ENCODE measurements around the gene PRPSAP1. TPM values are rescaled to one million over a fixed set of nuclear protein-coding genes. Genes with fewer than 3 reads are reported as not detected.

Gene PRPSAP1
- polyA plus RNA-seq, 1 of the 3 experiments (the other 2 are of a cell fraction): 118 TPM

DNA sequence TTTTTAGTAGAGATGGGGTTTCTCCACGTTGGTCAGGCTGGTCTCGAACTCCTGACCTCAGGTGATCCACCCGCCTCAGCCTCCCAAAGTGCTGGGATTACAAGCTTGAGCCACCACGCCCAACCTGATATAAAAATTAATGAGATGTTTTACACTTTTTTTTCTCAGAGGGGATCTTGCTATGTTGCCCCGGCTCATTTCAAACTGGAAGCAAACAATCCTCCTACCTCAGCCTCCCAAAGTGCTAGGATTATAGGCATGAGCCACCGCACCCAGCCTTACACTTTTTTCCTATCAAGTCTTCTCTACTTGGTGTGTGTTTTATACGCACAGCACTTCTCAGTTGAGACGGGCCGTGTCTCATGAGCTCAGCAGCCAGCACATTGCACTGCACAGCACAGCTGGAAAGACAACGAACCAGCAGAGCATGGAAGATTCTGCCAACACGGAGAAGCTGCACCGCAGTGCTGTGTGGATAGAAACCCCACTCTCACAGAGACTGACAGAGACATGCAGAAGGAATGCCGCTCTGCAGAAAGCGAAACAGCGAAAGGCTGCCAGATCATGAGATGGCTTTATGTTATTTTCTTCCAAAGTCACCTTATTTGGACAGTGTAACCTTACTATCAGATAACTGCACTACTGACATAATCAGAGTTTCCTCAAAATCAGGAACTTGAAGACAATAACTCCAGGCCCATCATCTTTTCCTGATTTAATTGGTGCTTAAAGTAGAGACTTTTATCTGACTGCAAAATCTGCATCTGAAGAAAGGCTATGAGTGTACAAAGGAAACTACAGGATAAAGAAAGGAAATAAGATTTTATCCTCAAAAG lies 39.1 kb downstream of the PRPSAP1 start:
- ChIA-PET CTCF (interaction anchor here (0.8 to 5.9 kb wide), 8 partner anchors 13 to 191 kb away, joined by 3 to 56 read pairs (median 4); partner anchors contain the start of gene SPHK1), POLR2A (no interaction called here)
- no peak for DNase-seq
- no peaks in the 10 kb centered on the region for H3K9me3 ChIP-seq
- no peak overlapping the region for H3K4me3 ChIP-seq (ENCODE audit: low read depth in 2 of 2, low read length in 1 of 2)
- H3K9me2 ChIP-seq: no peaks in the 10 kb centered on the region
- H4K20me1 ChIP-seq (ENCODE audit: insufficient read depth): peaks cover 8% of the 10 kb centered on the region; the same call in 1 of the 2 replicates
- peaks cover 0 to 7% of the 10 kb centered on the region in 2 experiments; a peak in 1 of 4 replicates for H3K4me1 ChIP-seq (ENCODE audit: control insufficient read depth in 1 of 2, insufficient read depth in 2 of 2, low read depth in 1 of 2, low read length in 1 of 2)
- no peak overlapping the region for H3K9ac ChIP-seq
- peak overlapping the region in 1 of 2 experiments; percentile 26; a peak in 1 of 4 replicates for H3K27ac ChIP-seq (ENCODE audit: low read depth in 2 of 2, low read length in 1 of 2)
- H3K27me3 ChIP-seq (ENCODE audit: insufficient read depth): no peaks in the 10 kb centered on the region
- peaks cover 10% of the 10 kb centered on the region for H3F3A ChIP-seq (replicated peaks; ENCODE audit: insufficient read depth)
- TF ChIP-seq TCF12 (IDR thresholded peaks at IDR 0.05): no peak
- TF ChIP-seq RXRA (IDR thresholded peaks at IDR 0.05; ENCODE audit: borderline replicate concordance, low read depth): no peak
- TF ChIP-seq SMC3 (IDR thresholded peaks at IDR 0.05; ENCODE audit: low read depth, low read length): no peak
- TF ChIP-seq, protein P1, sequence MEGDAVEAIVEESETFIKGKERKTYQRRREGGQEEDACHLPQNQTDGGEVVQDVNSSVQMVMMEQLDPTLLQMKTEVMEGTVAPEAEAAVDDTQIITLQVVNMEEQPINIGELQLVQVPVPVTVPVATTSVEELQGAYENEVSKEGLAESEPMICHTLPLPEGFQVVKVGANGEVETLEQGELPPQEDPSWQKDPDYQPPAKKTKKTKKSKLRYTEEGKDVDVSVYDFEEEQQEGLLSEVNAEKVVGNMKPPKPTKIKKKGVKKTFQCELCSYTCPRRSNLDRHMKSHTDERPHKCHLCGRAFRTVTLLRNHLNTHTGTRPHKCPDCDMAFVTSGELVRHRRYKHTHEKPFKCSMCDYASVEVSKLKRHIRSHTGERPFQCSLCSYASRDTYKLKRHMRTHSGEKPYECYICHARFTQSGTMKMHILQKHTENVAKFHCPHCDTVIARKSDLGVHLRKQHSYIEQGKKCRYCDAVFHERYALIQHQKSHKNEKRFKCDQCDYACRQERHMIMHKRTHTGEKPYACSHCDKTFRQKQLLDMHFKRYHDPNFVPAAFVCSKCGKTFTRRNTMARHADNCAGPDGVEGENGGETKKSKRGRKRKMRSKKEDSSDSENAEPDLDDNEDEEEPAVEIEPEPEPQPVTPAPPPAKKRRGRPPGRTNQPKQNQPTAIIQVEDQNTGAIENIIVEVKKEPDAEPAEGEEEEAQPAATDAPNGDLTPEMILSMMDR (IDR thresholded peaks at IDR 0.05): no peak
- TF ChIP-seq FOXM1 (IDR thresholded peaks at IDR 0.05; ENCODE audit: low read depth): no peak
- TF ChIP-seq POLR2AphosphoS5 (IDR thresholded peaks at IDR 0.05; ENCODE audit: low read depth, low read length): no peak
- TF ChIP-seq, protein P2, sequence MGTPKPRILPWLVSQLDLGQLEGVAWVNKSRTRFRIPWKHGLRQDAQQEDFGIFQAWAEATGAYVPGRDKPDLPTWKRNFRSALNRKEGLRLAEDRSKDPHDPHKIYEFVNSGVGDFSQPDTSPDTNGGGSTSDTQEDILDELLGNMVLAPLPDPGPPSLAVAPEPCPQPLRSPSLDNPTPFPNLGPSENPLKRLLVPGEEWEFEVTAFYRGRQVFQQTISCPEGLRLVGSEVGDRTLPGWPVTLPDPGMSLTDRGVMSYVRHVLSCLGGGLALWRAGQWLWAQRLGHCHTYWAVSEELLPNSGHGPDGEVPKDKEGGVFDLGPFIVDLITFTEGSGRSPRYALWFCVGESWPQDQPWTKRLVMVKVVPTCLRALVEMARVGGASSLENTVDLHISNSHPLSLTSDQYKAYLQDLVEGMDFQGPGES (IDR thresholded peaks at IDR 0.05; ENCODE audit: low read depth, low read length): no peak
- H2AFZ ChIP-seq (ENCODE audit: low read depth): no peak overlapping the region
- H3K4me2 ChIP-seq: 0 out of 2 replicates have a peak overlapping the region, but pooled peaks have one; percentile 1
- 91% methylated on average over 15 of the region's 15 CpGs for WGBS (ENCODE audit: low lambda C conversion rate)
- peaks cover 45 to 48% of the 10 kb centered on the region in 2 experiments for H3K36me3 ChIP-seq (replicated peaks in 1 of 2; ENCODE audit: control insufficient read depth in 1 of 2, insufficient read depth in 2 of 2, low read length in 1 of 2)
- H3K79me2 ChIP-seq (ENCODE audit: insufficient read depth): 0 out of 2 replicates have a peak, but pooled peaks cover 2% of the 10 kb centered on the region

DNA sequence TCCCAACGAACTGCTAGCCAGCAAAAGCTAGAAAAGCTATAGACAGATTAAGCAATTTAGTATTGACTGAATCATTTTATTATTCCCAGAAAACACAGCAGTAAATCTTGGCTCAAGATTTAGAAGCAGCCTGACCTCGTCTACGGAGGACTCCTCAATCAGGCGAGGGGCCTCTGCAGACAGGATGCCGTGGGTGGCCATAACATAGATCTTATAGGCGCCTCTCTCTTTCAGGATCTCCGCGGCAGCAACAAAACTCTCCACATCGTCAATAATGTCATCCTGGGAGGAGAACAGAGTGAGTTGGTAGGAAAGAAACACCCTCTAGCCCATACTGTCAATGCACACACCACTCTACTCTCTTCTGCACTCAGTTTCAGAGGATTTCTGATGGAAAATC lies 41.0 kb downstream of the PRPSAP1 start:
- Histone ChIP-seq H3F3A (replicated peaks; ENCODE audit: insufficient read depth) (peaks cover 10% of the 10 kb centered on the region), H4K20me1 (ENCODE audit: insufficient read depth) (peaks cover 8% of the 10 kb centered on the region; the same call in 1 of the 2 replicates), H2AFZ (ENCODE audit: low read depth) (no peak overlapping the region), H3K4me1 (ENCODE audit: control insufficient read depth in 1 of 2, insufficient read depth in 2 of 2, low read depth in 1 of 2, low read length in 1 of 2) (peaks cover 0 to 7% of the 10 kb centered on the region in 2 experiments; a peak in 1 of 4 replicates), H3K9me3 (no peaks in the 10 kb centered on the region), H3K9ac (no peak overlapping the region), H3K79me2 (ENCODE audit: insufficient read depth) (0 out of 2 replicates have a peak, but pooled peaks cover 2% of the 10 kb centered on the region), H3K4me2 (no peak overlapping the region), H3K27ac (ENCODE audit: low read depth in 2 of 2, low read length in 1 of 2) (no peak overlapping the region), H3K4me3 (ENCODE audit: low read depth in 2 of 2, low read length in 1 of 2) (no peak overlapping the region), H3K27me3 (ENCODE audit: insufficient read depth) (no peaks in the 10 kb centered on the region), H3K9me2 (no peaks in the 10 kb centered on the region), H3K36me3 (replicated peaks in 1 of 2; ENCODE audit: control insufficient read depth in 1 of 2, insufficient read depth in 2 of 2, low read length in 1 of 2) (peaks cover 44 to 58% of the 10 kb centered on the region in 2 experiments)
- ChIA-PET POLR2A (interaction anchor here (0.6 kb wide), 1 partner anchor 85 kb away, joined by 3 read pairs; no protein-coding TSS in a partner anchor), CTCF (interaction anchor here (1.3 to 5.9 kb wide), 4 partner anchors 11 to 85 kb away, joined by 5 to 56 read pairs (median 18); partner anchors contain the start of gene SPHK1)
- no peak for TF ChIP-seq FOXM1 (IDR thresholded peaks at IDR 0.05; ENCODE audit: low read depth)
- TF ChIP-seq RFX5 (IDR thresholded peaks at IDR 0.05; ENCODE audit: low read length): no peak
- TF ChIP-seq NRF1 (IDR thresholded peaks at IDR 0.05; ENCODE audit: low read depth, low read length): no peak
- no peak for TF ChIP-seq MXI1 (IDR thresholded peaks at IDR 0.05; ENCODE audit: low read depth, low read length)
- TF ChIP-seq, protein P2 (IDR thresholded peaks at IDR 0.05; ENCODE audit: low read depth, low read length): no peak
- no peak for TF ChIP-seq RAD21 (IDR thresholded peaks at IDR 0.05; ENCODE audit: low read length)
- no peak for TF ChIP-seq ELF1 (IDR thresholded peaks at IDR 0.05)
- no peak for TF ChIP-seq TCF12 (IDR thresholded peaks at IDR 0.05)
- no peak for TF ChIP-seq SIN3A (IDR thresholded peaks at IDR 0.05; ENCODE audit: borderline replicate concordance, low read depth, low read length)
- DNase-seq: no peak
- WGBS (ENCODE audit: low lambda C conversion rate): 91% methylated on average over 9 of the region's 9 CpGs

Data from SK-N-SH (cell line).